HG02840 (cell line): Measurements from ENCODE around the gene FAM53A.
"Not testable (repeated sequence)": the region's sequence is repeated elsewhere in the genome, so short reads cannot be mapped to it uniquely, and the experiment has no call there.

Experiments
- ATAC-seq: cut with Tn5 transposase; IDR thresholded peaks from one replicate; pipeline ENCODE4 v1.9.1; 2021; ENCODE audit warnings: mild to moderate bottlenecking, moderate library complexity, moderate number of reproducible peaks; ENCODE audit not compliant: unreplicated experiment, low FRiP score

FAM53A gene

DNA sequence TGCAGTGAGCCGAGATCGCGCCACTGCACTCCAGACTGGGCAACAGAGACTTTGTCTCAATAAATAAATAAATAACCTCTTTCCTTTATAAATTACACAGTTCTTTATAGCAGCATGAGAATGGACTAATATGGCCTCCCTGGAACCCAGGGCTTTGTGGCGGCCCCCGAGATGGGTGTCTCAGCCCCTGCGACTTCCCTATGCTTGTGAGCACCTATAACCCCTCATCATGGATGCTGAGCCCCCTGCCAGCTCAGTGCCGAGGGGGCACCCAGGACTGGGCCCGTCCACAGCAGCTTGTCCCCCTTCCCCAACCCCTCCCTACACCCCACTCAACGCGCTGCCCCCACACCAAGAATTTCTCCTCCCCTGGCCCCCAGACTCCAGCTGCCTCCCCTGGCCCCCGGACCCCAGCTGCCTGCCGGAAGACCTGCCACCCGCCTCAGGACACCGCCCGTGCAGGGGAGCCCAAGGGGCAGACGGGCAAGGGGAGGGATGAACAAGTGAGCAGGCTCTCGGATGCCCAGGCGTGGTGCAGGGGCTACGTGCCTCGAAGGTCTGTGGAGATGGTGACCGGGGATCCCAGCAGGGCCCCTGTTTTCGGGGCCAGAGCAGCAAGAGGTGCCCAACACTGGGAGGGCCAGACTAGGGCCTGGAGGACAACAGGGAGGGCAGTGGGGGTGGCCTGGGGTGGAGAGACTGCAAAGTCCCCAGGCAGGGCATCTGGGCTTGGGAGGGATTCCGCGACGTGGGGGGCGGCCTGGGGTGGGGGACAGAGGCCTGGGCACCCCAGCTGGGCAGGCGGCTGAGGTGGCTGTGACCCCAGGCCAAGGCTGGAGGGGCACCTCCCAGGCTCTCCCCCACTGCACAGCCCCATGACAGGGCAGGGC is 74.0 kb downstream of the FAM53A start:
- no peak for ATAC-seq

- no peak for ATAC-seq
Measured at GRCh38 chr4:1608821-1609500, 75.2 kb downstream of the FAM53A start.

DNA sequence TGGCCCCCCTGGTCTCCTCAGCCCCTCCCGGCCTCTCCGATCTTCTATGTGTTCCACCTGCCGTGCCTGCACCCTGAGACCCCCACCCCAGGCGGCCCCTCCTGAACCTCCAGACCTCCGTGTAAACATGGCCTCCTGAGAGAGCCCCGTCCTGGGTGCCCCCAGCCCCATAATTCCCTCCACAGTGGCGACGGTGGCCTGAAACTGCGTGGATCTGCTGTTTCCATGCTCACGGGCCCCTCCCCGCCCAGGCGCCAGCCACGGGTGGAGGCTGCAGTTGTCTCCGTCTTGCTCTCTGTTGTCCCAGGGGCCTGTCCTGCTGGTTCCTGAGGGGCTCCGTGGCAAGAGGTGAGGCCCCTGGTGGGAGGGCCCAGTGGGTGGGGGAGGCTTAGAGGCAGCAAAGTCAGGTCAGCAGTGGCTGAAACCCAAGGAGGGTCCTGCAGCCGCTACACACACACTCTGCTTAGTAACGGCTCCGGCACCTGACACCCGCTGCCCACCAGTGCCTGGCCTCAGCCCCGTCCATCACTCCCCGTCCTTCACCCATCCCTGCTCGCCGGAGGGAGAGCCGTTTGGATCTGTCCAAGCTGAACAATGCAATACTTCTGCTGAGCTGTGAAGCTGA is 75.8 kb downstream of the FAM53A start:
- ATAC-seq: no peak

- not testable (repeated sequence) for ATAC-seq
Measured at GRCh38 chr4:1607436-1608195, 76.5 kb downstream of the FAM53A start.

DNA sequence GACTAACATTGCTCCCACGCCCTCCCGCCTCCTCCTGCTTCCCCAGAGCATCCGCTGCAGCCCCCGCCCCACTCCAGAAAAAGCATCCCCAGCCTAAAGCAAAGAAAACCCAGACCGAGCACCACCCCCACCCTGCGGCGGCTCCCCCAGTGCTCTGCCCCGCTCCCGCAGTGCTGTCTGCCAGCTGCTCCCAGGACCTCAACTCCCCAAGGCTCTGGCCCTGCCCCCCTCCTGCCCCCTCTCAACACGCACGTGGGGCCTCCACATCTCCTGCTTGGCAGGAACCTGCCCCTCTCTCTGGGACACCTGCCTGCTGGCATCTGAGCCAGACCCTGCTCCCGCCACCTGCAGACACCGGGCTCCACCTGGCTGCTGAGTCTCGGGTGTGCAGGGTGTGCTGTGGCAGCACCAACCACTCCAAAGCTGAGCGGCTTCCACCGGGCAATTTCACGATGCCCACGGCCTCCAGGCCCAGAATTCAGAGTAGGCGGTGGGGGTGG is 79.4 kb downstream of the FAM53A start:
- ATAC-seq: no peak

- ATAC-seq: no peak
Measured at GRCh38 chr4:1604181-1604705, 79.9 kb downstream of the FAM53A start.

- no peak for ATAC-seq
Measured at GRCh38 chr4:1603413-1604135, 80.5 kb downstream of the FAM53A start.

GRCh38 chr4:1602655-1603412 is 81.3 kb downstream of the FAM53A start:
- ATAC-seq: no peak

- no peak for ATAC-seq
Measured at GRCh38 chr4:1601852-1602654, 82.1 kb downstream of the FAM53A start.

- ATAC-seq: no peak
Measured at GRCh38 chr4:1601533-1601835, 82.6 kb downstream of the FAM53A start.

DNA sequence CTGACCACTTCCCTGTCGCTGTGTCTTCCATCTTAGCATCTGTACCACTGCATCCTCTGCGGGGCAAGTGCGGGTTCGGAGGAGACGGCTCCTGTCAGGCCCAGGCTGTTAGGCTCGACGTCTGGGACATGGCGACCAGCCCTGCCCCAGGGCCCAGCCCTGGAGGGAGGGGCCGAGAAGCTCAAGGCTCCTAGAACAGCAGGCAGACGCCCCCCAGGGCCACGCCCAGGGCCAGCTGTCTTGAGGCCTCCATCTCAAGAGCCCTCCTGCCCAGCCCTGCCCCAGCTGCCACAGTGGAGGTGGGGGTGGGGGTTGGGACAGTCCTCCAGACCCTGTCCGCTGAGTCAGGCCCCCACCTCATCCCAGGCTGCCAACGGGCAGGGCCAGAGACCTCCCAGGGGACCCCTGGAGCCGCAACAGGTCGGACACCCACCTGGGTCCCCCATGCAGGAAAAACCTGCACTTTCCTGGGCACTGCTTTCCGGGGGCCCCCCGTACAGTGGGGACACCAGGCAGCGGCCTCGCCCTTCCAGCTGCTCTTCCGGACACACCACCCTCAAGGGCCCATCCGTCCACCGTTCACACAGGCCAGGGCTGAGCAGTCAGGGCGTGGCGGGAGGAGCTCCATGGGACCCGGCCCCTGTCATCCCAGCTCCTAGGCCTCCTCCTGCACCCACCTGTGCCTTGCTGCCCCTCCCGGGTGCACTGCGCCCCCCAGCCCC is 83.1 kb downstream of the FAM53A start:
- no peak for ATAC-seq

- no peak for ATAC-seq
Measured at GRCh38 chr4:1600211-1600780, 83.8 kb downstream of the FAM53A start.

DNA sequence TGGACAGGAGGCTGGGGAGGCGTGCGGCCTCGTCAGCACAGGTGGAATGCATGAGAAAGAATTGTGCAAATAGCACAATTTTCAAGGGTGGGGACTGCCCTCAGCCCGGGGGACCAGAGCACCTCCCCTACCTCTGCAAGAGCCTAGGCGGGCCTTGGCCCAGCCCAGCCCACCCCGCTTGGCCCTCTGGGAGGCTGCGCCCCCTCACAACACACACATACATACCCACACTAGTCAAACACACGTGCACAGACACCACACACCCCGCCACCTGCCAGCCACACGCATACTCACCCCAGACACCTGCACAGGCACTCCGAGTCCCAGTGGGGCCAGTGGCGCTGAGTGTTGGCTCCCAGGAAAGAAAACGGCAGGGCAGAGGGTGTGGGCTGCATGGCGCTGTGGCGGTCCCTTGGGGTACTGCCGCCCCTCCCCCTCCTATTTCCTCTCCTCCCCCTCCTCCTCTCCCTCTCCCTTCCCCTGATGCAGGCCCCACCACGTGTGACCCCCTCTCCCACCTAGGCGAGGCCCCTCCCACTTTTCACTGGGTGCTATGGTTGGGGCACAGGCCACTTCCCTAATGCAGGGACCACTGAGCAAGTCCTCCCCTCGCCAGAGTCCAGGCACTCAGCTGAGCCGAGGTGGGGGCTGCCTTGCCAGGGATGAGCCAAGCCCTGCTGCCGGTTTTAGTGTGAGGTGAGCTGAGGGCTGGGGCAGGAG is 84.5 kb downstream of the FAM53A start:
- ATAC-seq: no peak

DNA sequence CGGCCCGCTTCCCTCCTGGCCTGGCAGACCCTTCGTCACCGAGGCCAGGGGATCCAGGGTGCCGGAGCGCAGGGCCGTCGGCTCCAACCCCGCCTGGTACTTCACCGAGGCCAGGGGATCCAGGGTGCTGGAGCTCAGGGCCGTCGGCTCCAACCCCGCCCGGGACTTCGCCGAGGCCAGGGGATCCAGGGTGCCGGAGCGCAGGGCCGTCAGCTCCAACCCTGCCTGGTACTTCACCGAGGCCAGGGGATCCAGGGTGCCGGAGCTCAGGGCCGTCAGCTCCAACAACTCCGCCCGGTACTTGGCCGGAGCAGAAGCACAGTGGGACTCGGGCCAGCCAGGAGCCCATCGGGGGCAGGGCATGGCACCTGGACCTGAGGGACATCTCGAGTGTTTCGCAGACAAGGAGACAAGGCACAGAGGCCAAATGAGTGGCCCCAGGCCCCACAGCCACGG is 85.1 kb downstream of the FAM53A start:
- ATAC-seq: no peak

DNA sequence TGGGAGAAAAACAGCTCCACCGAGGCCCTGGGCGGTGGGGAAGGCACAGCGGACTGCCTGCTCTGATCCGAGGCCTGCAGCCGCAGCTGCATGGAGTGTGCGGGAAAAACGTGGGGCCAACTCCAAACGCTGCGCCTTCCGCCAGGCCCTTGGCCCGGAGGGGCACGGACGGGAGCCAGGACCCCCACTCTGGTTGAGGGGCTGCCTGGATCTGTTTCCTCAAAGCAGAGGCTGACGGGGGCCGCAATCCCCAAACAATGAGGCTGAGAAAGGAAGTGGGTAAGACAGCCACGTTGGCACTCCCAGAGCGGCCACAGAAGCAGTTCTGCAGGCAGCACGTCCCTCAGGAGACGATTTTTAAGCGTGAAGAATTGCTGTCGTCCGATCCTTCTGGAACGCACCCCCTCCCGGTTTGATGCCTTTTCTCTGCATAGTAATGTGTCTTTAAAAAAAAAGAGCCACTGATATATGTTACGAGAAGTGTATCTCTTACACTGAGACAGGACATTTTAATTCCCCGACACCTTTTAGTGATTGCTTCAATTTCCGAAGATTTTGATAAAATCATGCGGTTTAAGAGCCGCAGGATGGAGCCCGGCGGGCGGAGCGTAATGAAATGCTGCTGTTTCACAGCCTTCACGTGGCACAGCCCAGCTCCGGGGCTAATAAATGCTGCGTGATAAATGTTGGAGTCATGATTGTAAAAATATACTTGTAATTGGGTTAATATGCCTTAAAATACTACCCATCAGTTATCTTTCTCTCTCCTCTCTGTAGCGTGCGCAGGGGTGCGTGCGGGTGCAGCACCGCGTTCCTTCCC is 85.7 kb downstream of the FAM53A start:
- no peak for ATAC-seq
